AG10803 (cell line): ENCODE results near the gene SSC5D.

Source experiments
- DNase-seq: peaks from one replicate; pipeline ENCODE4 v3.0.0; 2010; ENCODE audit warnings: low read depth
- H3K4me3 ChIP-seq: 2 replicates; pipeline ENCODE4 v1.5.1; 2011; ENCODE audit warnings: mild to moderate bottlenecking, low read length, control low read depth
- CTCF ChIP-seq: conservative IDR thresholded peaks from 2 replicates; pipeline ENCODE4 v1.5.1; 2011; ENCODE audit warnings: mild to moderate bottlenecking, low read length, control low read depth, inconsistent platforms

The SSC5D gene

GRCh38 chr19:55456347-55456746 lies 31.9 kb upstream of the SSC5D start:
- no peak for TF ChIP-seq CTCF
- DNase-seq = no peak
- H3K4me3 ChIP-seq = no peak overlapping the region

GRCh38 chr19:55457683-55458457 lies 30.4 kb upstream of the SSC5D start:
- DNase-seq = no peak
- no peak overlapping the region for H3K4me3 ChIP-seq
- no peak for TF ChIP-seq CTCF

GRCh38 chr19:55459551-55459949 lies 28.7 kb upstream of the SSC5D start:
- peak overlapping the region; percentile 13 for H3K4me3 ChIP-seq
- DNase-seq = no peak
- no peak for TF ChIP-seq CTCF

- peak overlapping the region; percentile 99 for H3K4me3 ChIP-seq
- no peak for TF ChIP-seq CTCF
Measured at GRCh38 chr19:55459950-55460657, 28.1 kb upstream of the SSC5D start.

GRCh38 chr19:55460670-55461258 lies 27.5 kb upstream of the SSC5D start:
- no peak for TF ChIP-seq CTCF

More at GRCh38 chr19:55459950-55460657, 28.1 kb upstream of the SSC5D start:
- no peak for DNase-seq

GRCh38 chr19:55461259-55461973 lies 26.8 kb upstream of the SSC5D start, which contains the start of gene ISOC2:
TSS of gene ISOC2 (minus strand) at chr19:55461642. CDS start at chr19:55456486, 5,156 bp downstream.
- no peak for TF ChIP-seq CTCF
- peak within 1 kb of the TSS; percentile 99 for H3K4me3 ChIP-seq
- DNase-seq = peak; percentile 100

More at GRCh38 chr19:55460670-55461258, 27.5 kb upstream of the SSC5D start:
- peak; percentile 90 for DNase-seq
- H3K4me3 ChIP-seq = peak overlapping the region; percentile 99
